ENCODE measurements around the gene RFK.

DNA sequence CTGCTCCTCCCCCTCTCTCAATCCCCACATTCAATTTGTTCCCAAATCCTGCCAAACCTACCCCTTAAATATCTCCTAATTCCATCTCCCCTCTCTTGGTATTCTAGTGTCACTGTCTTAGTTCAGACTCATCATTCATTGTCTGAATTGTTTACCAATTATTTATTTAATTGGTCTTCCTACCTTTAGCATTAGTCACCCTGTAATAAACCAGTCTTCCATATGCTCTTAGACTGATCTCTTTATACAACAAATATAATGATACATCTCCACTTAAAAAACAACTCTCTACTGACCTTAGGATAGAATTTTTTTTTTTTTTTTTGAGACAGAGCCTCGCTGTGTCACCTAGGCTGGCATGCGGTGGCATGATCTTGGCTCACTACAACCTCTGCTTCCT, 51.4 kb downstream of the RFK start:
- TF ChIP-seq, protein P1, sequence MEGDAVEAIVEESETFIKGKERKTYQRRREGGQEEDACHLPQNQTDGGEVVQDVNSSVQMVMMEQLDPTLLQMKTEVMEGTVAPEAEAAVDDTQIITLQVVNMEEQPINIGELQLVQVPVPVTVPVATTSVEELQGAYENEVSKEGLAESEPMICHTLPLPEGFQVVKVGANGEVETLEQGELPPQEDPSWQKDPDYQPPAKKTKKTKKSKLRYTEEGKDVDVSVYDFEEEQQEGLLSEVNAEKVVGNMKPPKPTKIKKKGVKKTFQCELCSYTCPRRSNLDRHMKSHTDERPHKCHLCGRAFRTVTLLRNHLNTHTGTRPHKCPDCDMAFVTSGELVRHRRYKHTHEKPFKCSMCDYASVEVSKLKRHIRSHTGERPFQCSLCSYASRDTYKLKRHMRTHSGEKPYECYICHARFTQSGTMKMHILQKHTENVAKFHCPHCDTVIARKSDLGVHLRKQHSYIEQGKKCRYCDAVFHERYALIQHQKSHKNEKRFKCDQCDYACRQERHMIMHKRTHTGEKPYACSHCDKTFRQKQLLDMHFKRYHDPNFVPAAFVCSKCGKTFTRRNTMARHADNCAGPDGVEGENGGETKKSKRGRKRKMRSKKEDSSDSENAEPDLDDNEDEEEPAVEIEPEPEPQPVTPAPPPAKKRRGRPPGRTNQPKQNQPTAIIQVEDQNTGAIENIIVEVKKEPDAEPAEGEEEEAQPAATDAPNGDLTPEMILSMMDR (IDR thresholded peaks at IDR 0.05) = no peak
- TF ChIP-seq POLR2A (IDR thresholded peaks at IDR 0.05) = no peak

Data from heart left ventricle (tissue), 13 donors.